H1 (cell line): ENCODE measurements around the gene ANKRD40. TPM values are rescaled to one million over a fixed set of nuclear protein-coding genes. Genes with fewer than 3 reads are reported as not detected.
A peak's percentile ranks its signal among the peaks of the same experiment; 100 is the strongest.

Source experiments
- ASH2L ChIP-seq: fragments of 200-600, 300-600 bp; sonication (generic); IDR thresholded peaks from one replicate; pipeline ENCODE4 v1.7.1; 2017; ENCODE audit warnings: low read length
- GABPA ChIP-seq: IDR thresholded peaks from 2 replicates; pipeline ENCODE4 v1.6.1; 2011; ENCODE audit warnings: mild to moderate bottlenecking, low read length, moderate library complexity, borderline replicate concordance; ENCODE audit not compliant: insufficient read depth
- NANOG ChIP-seq: IDR thresholded peaks from 2 replicates; pipeline ENCODE4 v1.6.1; 2011; ENCODE audit warnings: low read length, low read depth, mild to moderate bottlenecking, inconsistent platforms; ENCODE audit not compliant: insufficient read depth, poor library complexity, severe bottlenecking
- SIN3A ChIP-seq, 2 experiments: IDR thresholded peaks in 1 of 2; conservative IDR thresholded peaks in 1 of 2; 2 replicates each; pipeline ENCODE4 v1.6.1; 2011 to 2012; ENCODE audit warnings: low read length in 2 of 2, improper control_type of control experiment in 1 of 2, low read depth in 1 of 2, mild to moderate bottlenecking in 1 of 2
- SIRT6 ChIP-seq: IDR thresholded peaks from one replicate; pipeline ENCODE4 v1.7.1; 2012; ENCODE audit warnings: low read length, inconsistent platforms
- TBP ChIP-seq: IDR thresholded peaks from 2 replicates; pipeline ENCODE4 v1.6.1; 2011; ENCODE audit warnings: low read depth, low read length, improper control_type of control experiment
- TEAD4 ChIP-seq: IDR thresholded peaks from 2 replicates; pipeline ENCODE4 v1.6.1; 2012; ENCODE audit warnings: low read depth, low read length, inconsistent platforms, mixed read lengths
- YY1 ChIP-seq: IDR thresholded peaks from 2 replicates; pipeline ENCODE4 v1.6.1; 2011; ENCODE audit warnings: low read depth, mild to moderate bottlenecking, low read length
- ZNF274 ChIP-seq: IDR thresholded peaks from 2 replicates; pipeline ENCODE4 v1.7.0; 2012; ENCODE audit warnings: low read length, borderline replicate concordance; ENCODE audit errors: extremely low read depth
- polyA plus RNA-seq, 7 experiments: library from polyadenylated mRNA; depleted of rRNA in 3 of 7; stranded (reverse) in 5 of 7; unstranded in 2 of 7; fragments of >200 nt in 5 of 7; fragments of 200-250 nt in 2 of 7; gene quantifications; 1 replicate in 5 of 7; 2 replicates in 1 of 7; 4 replicates in 1 of 7; pipeline versions ENCODE4 v1.2.1 to v1.2.3, GENCODE V29; 2011 to 2013; ENCODE audit warnings: missing spikeins in 2 of 7, mixed read lengths in 2 of 7
- total RNA-seq: library from RNA; stranded (reverse); fragmentation: NEBNext Ultra II Directional; extraction: Animal tissue kit (Norgen Biotek cat#: 25700); gene quantifications from 2 replicates; pipeline ENCODE4 v1.2.1, GENCODE V29; 2021

ANKRD40 gene
- total and polyA plus RNA-seq, 2 of the 8 experiments (the other 6 are each of a cell fraction or from before 2014, with no cell fraction given): 26.1 to 50.1 TPM

- TF ChIP-seq ASH2L: no peak
- TF ChIP-seq SIRT6: no peak
- 0 out of 4 replicates have a peak, but pooled peaks of 1 of the 2 experiments have one; percentile 41 for TF ChIP-seq SIN3A (conservative IDR thresholded peaks at IDR 0.05 in 1 of 2, IDR thresholded peaks at IDR 0.05 in 1 of 2; ENCODE audit: low read depth in 1 of 2, low read length in 2 of 2)
- TF ChIP-seq TEAD4: 0 out of 2 replicates have a peak, but pooled peaks have one; percentile 12
- no peak for TF ChIP-seq GABPA
- no peak for TF ChIP-seq ZNF274
- no peak for TF ChIP-seq NANOG
- no peak for TF ChIP-seq YY1
- TF ChIP-seq TBP: peak; percentile 27; the same call in 1 of the 2 replicates
- TF ChIP-seq, all 59 proteins: peak for 5
Observed at GRCh38 chr17:50689956-50690886, 17.5 kb downstream of the ANKRD40 start (continued).
